Left lobe of liver (tissue), 2 donors: ENCODE results near the gene ENTHD1. TPM values are rescaled to one million over a fixed set of nuclear protein-coding genes. Genes with fewer than 3 reads are reported as not detected.
"Not testable (repeated sequence)": the region's sequence is repeated elsewhere in the genome, so short reads cannot be mapped to it uniquely, and the experiment has no call there.

Source experiments
- ATAC-seq: fragments of 200-7000 bp; cut with Tn5 transposase; one replicate; pipeline ENCODE4 v1.9.1; 2020; ENCODE audit warnings: mild to moderate bottlenecking, moderate library complexity
- DNase-seq: peaks from one replicate; pipeline ENCODE4 v3.0.0-alpha.2; 2020; ENCODE audit warnings: low spot score
- total RNA-seq: library from RNA; stranded (reverse); gene quantifications from one replicate; pipeline ENCODE4 v1.2.1, GENCODE V29; 2021
- donor health status: DM: no; HTN: no; CAD: no; lungs with moderate emphysema.
- donor health status: DM: no; HTN: yes; CAD: no.

The ENTHD1 gene
- total RNA-seq, 1 donor from 2014 or later = not detected

- ATAC-seq (no peak), DNase-seq (no peak)
Observed at GRCh38 chr22:39925909-39926679, 32.5 kb upstream of the ENTHD1 start.

DNA sequence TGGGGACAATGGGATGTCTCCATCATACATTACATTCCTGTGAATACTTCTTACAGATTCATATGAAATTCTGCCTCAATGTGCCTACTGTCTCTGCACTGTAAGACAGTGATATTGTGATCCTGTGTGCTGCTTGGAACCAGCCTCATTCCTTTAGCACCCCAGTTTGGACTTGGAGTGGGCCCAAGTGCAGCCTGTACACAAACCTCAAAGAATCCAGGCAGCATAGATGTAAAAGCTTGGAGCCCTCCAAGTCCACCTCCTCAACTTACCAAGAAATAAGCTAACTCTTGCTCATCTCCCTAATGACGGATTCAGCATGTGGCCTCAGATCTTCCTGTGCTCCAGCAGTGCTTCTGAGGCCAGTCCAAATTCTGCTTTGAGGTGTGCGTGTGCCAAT, 31.7 kb upstream of the ENTHD1 start:
- ATAC-seq (no peak), DNase-seq (no peak)

GRCh38 chr22:39924286-39924685, 30.7 kb upstream of the ENTHD1 start:
- ATAC-seq (no peak), DNase-seq (no peak)

DNA sequence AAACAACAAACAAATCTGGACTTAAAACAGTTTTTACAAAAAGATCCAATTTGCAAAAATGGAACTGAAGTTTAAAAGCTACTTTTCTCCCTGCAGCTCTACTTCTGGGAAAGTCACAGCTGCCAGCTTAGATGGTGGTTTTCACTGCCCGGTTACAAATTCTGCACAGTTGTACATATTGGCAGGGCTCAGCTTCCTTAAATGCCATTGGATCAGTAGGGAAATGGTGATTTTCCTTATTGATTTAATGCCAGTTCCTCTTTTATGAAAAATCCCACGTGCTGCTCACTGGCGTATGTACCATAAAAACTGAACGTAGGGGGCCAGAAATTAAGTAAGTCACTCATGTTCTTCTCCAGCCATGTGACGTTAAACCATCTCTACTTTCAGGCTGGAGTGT, 30.1 kb upstream of the ENTHD1 start:
- ATAC-seq (no peak), DNase-seq (no peak)

- ATAC-seq (no peak), DNase-seq (no peak)
Observed at GRCh38 chr22:39920134-39920743, 26.7 kb upstream of the ENTHD1 start.

GRCh38 chr22:39917776-39918495, 24.4 kb upstream of the ENTHD1 start:
- no peak for DNase-seq
- ATAC-seq = no peak

DNA sequence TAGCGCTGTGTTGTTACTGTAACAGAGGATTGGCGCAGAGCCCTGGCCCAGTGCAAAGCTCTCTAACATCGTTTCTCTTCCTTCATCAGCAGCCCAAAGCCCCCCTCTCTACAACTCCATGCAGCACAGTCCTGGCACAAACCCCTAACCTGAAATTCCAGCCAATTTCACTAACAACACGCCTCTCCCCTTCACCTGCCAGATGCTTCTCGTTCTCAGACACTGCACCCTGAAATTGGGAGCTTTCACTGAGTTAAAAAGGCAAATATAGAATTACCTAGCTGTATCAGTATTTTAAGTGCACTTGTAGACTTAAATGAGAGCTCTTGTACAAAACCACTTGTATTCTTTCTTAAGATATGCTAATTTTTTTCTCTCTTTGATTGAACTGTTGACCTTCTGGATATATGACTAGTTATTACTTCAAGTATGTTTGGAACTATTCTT, 23.7 kb upstream of the ENTHD1 start:
- ATAC-seq (no peak), DNase-seq (no peak)

DNA sequence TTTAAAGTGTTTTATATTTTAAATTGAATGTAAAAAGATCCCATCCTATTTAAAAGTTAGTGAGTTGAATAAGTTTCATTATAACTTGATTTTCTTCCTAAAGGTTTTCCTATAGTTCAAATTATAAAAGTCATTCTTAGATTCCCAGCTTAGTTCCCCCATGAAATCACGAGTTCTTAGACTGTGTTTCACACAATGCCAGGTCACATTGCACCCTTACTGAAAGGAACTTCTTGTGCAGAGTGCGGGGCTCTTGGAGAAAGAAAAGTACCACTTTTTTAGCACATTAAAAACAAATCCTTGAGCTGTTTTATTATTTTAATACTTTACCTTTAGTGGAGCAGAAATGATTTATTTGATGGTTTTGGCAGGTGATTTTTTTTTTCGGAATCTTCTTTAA, 22.9 kb upstream of the ENTHD1 start:
- DNase-seq = no peak
- ATAC-seq = no peak

- DNase-seq = no peak
- no peak for ATAC-seq
Observed at GRCh38 chr22:39915295-39915726, 21.8 kb upstream of the ENTHD1 start.

- no peak for ATAC-seq
- DNase-seq = no peak
Observed at GRCh38 chr22:39914584-39914983, 21.0 kb upstream of the ENTHD1 start.

- no peak for ATAC-seq
Observed at GRCh38 chr22:39913886-39914285, 20.3 kb upstream of the ENTHD1 start.

GRCh38 chr22:39913321-39913720, 19.8 kb upstream of the ENTHD1 start:
- DNase-seq (no peak), ATAC-seq (no peak)

More at GRCh38 chr22:39913886-39914285, 20.3 kb upstream of the ENTHD1 start:
- no peak for DNase-seq

DNA sequence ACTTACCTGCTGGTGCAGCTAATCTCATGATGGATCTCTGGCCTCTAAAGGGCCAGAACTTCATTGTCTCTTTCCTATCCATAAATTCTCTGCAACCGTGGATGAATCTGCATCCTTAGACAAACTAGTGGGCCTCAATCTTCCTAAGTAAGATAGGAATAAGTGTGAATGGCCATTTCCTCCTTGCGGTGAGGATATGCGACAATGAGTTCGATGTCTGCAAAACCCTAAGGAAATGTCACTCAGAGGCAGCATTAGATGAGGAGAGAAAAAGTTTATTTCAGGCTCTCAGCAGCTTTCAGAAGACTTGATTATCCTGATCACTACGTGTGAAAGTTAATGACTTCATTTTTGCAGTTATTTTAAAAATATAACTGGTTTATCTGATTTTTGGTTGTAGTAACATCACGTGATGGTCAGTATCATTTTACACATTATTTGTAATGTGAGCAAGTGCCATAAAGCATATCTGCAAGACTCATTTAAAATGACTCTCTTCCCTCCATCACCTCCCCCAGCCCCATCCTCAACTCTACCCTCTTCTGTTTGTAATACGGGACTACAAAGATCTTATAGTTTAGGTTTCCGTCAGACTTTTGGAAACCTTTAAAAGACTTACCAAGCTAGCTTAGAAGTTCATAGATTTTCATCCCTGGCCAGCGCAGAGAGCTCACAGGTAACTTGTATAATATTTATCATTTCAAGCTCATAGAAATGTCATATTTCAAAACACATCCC, 17.5 kb upstream of the ENTHD1 start:
- ATAC-seq (no peak), DNase-seq (no peak)

DNA sequence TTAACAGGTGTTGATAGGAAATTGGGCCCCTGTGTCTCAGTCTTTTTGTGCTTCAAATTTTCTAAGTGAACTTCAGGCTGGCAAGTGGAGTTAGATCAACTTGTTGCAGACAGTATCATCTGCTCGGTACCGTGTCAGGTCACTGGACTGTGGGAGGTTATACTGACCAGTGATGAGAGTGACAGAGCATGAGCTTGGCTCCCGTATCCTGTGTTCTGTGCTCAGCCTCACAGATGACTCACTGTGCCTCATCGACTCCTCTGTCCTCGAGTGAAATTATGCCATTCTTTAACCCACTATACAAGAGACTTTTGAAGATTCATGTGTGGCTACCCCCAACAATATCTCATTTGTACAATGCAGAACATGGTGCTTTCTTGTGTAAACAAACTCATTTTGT, 15.2 kb upstream of the ENTHD1 start:
- ATAC-seq (no peak), DNase-seq (no peak)

DNA sequence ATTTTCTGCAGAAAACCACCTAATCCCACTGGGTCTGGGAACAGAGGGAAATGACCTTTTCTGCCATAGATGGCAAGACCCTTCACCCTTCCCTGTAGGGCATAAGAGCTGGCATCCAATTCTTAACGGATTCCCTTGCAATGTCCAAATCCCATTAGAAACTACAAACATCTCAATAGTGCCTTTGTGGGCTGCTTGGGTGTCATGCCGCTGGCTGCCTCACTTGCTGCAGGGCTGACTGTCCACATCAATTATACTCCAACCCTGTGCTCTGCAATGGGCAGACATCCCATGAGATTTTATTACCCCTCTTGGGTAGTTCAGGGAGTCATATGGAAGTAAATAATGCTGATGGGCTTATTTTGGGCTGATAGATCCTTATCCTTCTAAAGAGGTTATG, 14.6 kb upstream of the ENTHD1 start:
- no peak for DNase-seq
- ATAC-seq = no peak

- no peak for ATAC-seq
- DNase-seq = no peak
Observed at GRCh38 chr22:39907605-39908097, 14.1 kb upstream of the ENTHD1 start.

- ATAC-seq (no peak), DNase-seq (no peak)
Observed at GRCh38 chr22:39907047-39907446, 13.5 kb upstream of the ENTHD1 start.

DNA sequence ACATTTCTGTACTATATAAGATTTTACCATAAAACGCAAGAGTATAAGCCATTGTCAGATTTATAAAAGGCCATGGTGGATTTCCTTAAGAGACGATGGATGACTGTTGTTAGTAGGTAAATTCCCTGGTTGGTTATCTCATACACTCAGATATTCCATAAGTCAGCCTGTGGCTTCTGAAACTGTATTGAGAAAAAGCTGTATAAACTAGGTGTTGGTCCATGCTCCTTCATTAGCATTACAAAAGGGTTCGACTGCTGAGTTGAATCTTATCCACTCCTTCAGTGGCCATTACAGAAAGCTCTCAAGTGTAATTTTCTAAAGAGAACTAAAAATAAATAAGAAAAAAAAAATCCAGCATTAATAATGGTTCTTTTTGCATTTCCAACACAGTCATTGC, 12.6 kb upstream of the ENTHD1 start:
- ATAC-seq (no peak), DNase-seq (no peak)

DNA sequence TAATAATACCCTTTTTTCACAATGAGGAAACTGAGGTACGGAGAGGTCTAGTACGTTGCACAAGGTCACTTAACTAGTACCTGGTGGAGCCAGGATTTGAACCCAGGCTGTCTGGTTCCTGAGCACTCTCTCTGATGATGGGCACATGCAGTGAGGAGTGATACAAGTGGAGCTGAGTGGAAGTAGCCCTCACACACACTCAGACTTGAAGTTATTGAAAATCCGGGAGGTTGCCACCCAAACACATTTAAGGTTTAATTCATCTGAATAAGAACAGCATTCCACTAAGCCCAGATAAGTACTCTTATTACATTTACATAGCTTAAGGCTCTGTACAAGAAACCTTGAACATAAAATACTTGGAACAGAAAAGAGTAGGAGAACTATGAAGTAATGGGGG, 12.1 kb upstream of the ENTHD1 start:
- DNase-seq (no peak), ATAC-seq (no peak)

- ATAC-seq (no peak), DNase-seq (no peak)
Observed at GRCh38 chr22:39904862-39905261, 11.3 kb upstream of the ENTHD1 start.

DNA sequence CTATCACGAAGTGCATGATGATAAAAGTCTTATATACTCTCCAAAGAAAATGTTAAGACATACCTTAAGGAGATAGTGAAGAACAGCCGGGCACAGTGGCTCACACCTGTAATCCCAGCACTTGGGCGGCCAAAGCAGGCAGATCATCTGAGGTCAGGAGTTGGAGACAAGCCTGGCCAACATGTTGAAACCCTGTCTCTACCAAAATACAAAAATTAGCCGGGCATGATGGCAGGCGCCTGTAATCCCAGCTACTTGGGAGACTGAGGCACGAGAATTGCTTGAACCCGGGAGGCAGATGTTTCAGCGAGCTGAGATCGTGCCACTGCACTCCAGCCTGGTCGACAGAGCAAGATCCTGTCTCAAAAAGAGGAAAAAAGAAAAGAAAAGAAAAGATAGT, 10.5 kb upstream of the ENTHD1 start:
- not testable (repeated sequence) for DNase-seq, ATAC-seq
